Suprapubic skin (tissue), 4 donors: ENCODE results near the gene LPO. TPM values are rescaled to one million over a fixed set of nuclear protein-coding genes. Genes with fewer than 3 reads are reported as not detected.

ENCODE experiments used
- DNase-seq, 2 donors: peaks; one replicate each; pipeline ENCODE4 v3.0.0-alpha.2; 2019; ENCODE audit warnings: low spot score in 2 of 2
- H3K27ac ChIP-seq: fragments of 200-600 bp; sonication (generic); one replicate; pipeline ENCODE4 v1.5.1; 2019
- H3K27me3 ChIP-seq: fragments of 200-600 bp; sonication (generic); one replicate; pipeline ENCODE4 v1.5.1; 2019
- H3K36me3 ChIP-seq: fragments of 200-600 bp; sonication (generic); one replicate; pipeline ENCODE4 v1.5.1; 2019
- H3K4me1 ChIP-seq: fragments of 200-600 bp; sonication (generic); one replicate; pipeline ENCODE4 v1.5.1; 2019
- H3K4me3 ChIP-seq: fragments of 200-600 bp; sonication (generic); one replicate; pipeline ENCODE4 v1.5.1; 2019; ENCODE audit warnings: mild to moderate bottlenecking
- H3K9me3 ChIP-seq: fragments of 200-600 bp; sonication (generic); one replicate; pipeline ENCODE4 v1.5.1; 2019
- EP300 ChIP-seq: sonication (generic); formaldehyde crosslinking; IDR thresholded peaks from one replicate; pipeline ENCODE4 v1.6.1; 2017; ENCODE audit warnings: antibody characterized with exemption
- POLR2A ChIP-seq, 2 donors: fragments of 450-650 bp; IDR thresholded peaks; one replicate each; pipeline ENCODE4 v1.6.1; 2017; ENCODE audit warnings: antibody characterized with exemption in 2 of 2, mild to moderate bottlenecking in 2 of 2, moderate library complexity in 2 of 2
- POLR2AphosphoS5 ChIP-seq, 3 donors: sonication (generic); formaldehyde crosslinking; IDR thresholded peaks; one replicate each; pipeline ENCODE4 v1.6.1; 2017; ENCODE audit warnings: antibody characterized with exemption in 3 of 3
- WGBS: methylation state at CpG from one replicate; pipeline ENCODE4 v1.1.5; 2018; 5-methylcytosine and 5-hydroxymethylcytosine counted together
- total RNA-seq, 4 donors: library from RNA; depleted of rRNA; stranded (reverse); fragments of >200 nt; gene quantifications; one replicate each; pipeline ENCODE4 v1.1.0, GENCODE V29; 2016
- TF ChIP-seq, protein P1 (sequence below), 2 donors: fragments of 200-600 bp in 1 of 2; fragments of 450-650 bp in 1 of 2; sonication (generic) in 1 of 2; IDR thresholded peaks; one replicate each; pipeline ENCODE4 v1.5.1; 2016 to 2019; ENCODE audit warnings: antibody characterized with exemption in 2 of 2, mild to moderate bottlenecking in 1 of 2, moderate library complexity in 1 of 2

Gene LPO
- total RNA-seq, 4 donors from 2014 or later, result 0.19 to 0.23 TPM; not detected in 2

DNA sequence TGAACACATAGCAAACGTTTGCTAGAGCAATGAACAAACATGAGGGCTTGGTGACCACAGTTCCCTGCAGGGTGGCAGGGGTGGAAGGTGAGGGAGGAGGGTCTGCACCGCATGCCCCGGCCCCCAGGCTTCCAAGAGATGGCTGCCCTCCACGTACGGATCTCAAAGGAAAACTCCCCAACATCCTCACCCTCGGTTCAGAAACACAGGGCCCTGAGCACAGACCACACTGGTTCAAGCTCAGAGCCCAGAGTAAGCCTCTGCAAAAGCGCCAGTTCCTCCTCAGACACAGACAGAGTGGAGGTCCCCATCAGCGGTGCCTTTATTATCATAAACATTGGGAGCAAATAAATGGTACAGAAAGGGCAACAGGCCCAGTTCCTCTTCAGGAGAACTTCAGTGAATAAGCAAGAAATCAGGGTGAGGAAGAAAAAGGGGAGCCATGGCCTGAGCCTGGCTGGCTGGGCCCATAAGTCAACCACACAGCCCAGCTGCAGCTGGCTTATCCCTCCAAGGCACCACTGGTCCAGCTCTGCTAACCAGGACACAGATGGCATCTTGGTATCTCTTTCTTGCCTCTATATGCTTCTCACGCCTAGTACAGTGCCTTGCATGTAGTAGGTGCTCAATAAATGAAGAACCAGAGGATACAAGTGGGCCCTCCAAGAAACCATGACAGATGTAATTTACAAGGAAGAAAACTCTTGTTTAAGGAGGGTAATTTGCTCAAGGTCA, 31.3 kb downstream of the LPO start:
- Histone ChIP-seq H3K9me3 (no peaks in the 10 kb centered on the region), H3K4me3 (no peak overlapping the region), H3K27me3 (peaks cover 20% of the 10 kb centered on the region), H3K36me3 (no peaks in the 10 kb centered on the region), H3K27ac (no peak overlapping the region), H3K4me1 (no peaks in the 10 kb centered on the region)
- TF ChIP-seq POLR2A (IDR thresholded peaks at IDR 0.05) (no peak), POLR2AphosphoS5 (IDR thresholded peaks at IDR 0.05) (no peak), EP300 (no peak)
- TF ChIP-seq, protein P1, sequence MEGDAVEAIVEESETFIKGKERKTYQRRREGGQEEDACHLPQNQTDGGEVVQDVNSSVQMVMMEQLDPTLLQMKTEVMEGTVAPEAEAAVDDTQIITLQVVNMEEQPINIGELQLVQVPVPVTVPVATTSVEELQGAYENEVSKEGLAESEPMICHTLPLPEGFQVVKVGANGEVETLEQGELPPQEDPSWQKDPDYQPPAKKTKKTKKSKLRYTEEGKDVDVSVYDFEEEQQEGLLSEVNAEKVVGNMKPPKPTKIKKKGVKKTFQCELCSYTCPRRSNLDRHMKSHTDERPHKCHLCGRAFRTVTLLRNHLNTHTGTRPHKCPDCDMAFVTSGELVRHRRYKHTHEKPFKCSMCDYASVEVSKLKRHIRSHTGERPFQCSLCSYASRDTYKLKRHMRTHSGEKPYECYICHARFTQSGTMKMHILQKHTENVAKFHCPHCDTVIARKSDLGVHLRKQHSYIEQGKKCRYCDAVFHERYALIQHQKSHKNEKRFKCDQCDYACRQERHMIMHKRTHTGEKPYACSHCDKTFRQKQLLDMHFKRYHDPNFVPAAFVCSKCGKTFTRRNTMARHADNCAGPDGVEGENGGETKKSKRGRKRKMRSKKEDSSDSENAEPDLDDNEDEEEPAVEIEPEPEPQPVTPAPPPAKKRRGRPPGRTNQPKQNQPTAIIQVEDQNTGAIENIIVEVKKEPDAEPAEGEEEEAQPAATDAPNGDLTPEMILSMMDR (IDR thresholded peaks at IDR 0.05), result no peak
- WGBS, result 83% methylated on average over 9 of the region's 9 CpGs
- DNase-seq, result no peak

DNA sequence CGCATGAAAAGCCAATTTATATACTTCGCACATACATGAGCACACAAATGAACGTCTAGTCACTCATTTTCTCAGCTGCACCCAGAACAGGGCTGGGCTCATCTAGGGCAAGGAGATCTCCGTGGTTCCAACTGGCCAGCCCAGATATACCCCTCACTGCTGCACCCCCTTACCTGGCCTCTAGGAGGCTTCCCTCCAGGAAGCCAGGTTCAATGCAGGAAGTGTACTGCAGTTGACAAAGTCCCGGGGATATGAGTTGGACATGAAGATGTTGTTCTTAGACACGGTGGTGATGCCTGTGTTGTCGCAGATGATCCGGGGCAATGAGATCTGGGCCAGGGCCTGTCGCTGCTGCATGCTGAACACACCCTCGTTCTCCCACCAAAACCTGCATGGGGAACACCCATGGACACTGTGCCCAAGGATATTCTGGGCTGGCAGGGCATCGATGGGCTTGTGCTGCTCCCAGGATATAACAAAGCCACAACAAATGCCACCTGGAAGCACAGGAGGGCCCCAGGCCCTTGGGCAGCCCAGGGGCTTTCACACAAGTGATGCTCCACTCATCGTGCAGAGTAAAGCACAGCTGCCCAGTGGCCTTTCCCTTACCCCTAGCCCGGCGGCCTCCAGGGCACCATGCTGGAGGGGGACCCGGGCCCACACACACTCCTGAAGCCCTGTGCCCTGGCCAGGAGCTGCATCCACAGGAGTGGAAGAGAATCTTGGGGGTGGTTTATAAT, 32.3 kb downstream of the LPO start:
- H3K36me3 ChIP-seq, result no peaks in the 10 kb centered on the region
- H3K27me3 ChIP-seq, result peaks cover 11% of the 10 kb centered on the region
- no peaks in the 10 kb centered on the region for H3K4me1 ChIP-seq
- no peak for DNase-seq
- no peaks in the 10 kb centered on the region for H3K9me3 ChIP-seq
- H3K4me3 ChIP-seq, result no peak overlapping the region
- 81% methylated on average over 14 of the region's 15 CpGs for WGBS
- H3K27ac ChIP-seq, result no peak overlapping the region
- TF ChIP-seq POLR2AphosphoS5 (IDR thresholded peaks at IDR 0.05) (no peak), POLR2A (IDR thresholded peaks at IDR 0.05) (no peak), EP300 (no peak)
- TF ChIP-seq, protein P1 (IDR thresholded peaks at IDR 0.05), result no peak

DNA sequence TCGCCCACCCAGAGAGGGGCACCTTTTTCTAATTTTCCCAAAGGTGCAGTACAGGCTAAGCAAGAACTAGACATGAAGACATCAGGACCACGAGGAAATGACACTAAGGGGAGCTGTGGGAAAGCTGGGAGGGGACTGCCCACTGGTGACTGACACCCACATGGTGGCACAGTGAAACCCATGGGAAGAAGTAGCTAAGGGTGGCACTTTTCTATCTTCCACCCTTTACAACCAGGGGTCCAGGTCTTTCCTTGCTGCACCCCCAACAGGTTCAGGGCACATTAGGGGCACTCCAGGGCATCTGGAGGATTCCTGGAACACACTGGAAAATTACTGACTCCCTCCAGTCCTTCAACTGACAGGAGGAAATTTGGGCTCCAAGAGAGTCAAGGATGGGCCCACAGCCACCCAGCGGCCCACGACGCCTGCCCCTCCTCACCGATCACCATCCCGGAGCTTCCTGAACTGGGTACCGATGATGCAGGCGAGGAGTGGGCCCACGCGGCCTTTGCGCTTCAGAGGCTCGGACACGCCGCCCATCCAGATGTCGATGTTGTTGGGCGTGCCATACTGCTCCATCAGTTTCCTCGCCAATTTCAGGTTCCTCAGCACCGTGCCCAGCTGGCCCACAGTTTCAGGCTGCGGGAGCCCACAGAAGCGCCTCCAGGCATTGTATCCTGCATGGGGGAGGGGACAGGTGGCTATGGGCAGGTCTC, 33.0 kb downstream of the LPO start:
- 91% methylated on average over 16 of the region's 21 CpGs for WGBS
- peaks cover 12% of the 10 kb centered on the region for H3K27me3 ChIP-seq
- TF ChIP-seq EP300 (no peak), POLR2AphosphoS5 (IDR thresholded peaks at IDR 0.05) (no peak), POLR2A (IDR thresholded peaks at IDR 0.05) (no peak)
- TF ChIP-seq, protein P1 (IDR thresholded peaks at IDR 0.05), result no peak
- no peak overlapping the region for H3K27ac ChIP-seq
- DNase-seq, result no peak
- no peaks in the 10 kb centered on the region for H3K9me3 ChIP-seq
- no peaks in the 10 kb centered on the region for H3K36me3 ChIP-seq
- no peak overlapping the region for H3K4me3 ChIP-seq
- H3K4me1 ChIP-seq, result no peaks in the 10 kb centered on the region

DNA sequence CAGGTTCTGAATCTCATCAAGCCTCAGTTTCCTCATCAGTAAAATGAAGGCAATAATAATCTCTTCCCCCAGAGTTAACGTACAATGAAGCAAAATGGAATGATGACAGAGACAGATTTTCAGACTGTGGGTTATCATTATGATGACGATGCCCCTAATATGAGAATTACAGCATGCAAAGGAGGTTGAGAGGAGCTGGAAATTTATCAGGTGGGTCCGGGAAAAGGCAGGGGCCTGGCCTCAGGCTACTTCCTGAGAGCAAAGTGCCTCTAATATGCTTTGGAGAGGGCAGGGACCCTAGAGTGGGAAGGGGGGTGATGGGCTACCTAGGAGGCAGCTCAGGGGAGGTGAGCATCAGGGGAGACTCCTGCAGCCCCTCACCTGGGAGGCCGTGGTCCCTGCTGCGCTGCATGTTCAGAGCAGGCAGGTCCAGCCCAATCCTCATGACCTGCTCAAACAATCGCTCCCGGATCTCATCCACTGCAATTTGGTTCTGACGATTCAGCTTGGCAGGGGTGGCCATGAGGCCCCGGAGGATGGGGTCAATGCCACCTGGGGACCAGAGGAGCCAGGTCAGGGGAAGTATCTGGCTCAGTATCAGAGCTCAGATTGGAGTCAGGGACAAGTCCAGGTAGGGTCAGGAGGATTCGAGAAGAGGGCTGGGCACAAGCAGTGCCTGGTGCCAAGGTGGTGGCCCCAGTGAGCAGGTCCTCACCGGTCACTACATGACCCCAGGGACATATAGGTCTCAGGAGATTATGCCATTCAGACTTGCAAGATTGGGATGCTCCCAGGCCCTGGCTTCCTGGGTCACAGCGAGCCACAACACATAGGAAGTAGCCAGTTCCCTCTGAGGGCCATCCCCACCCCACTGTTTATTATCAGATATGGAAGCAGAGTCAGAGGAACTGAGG, 34.2 kb downstream of the LPO start:
- H3K4me3 ChIP-seq, result no peak overlapping the region
- H3K27me3 ChIP-seq, result peaks cover 9% of the 10 kb centered on the region
- H3K4me1 ChIP-seq, result no peaks in the 10 kb centered on the region
- no peak for DNase-seq
- TF ChIP-seq EP300 (no peak), POLR2A (IDR thresholded peaks at IDR 0.05) (no peak), POLR2AphosphoS5 (IDR thresholded peaks at IDR 0.05) (no peak)
- TF ChIP-seq, protein P1 (IDR thresholded peaks at IDR 0.05), result no peak
- H3K9me3 ChIP-seq, result no peaks in the 10 kb centered on the region
- H3K36me3 ChIP-seq, result no peaks in the 10 kb centered on the region
- 95% methylated on average over 9 of the region's 12 CpGs for WGBS
- H3K27ac ChIP-seq, result no peak overlapping the region
